SK-N-MC (cell line): ENCODE measurements around the gene NRP2.

Source experiments
- EZH2 ChIP-seq: fragments of 200-600 bp; sonication (generic); IDR thresholded peaks from one replicate; pipeline ENCODE4 v1.6.1; 2017; ENCODE audit warnings: antibody characterized with exemption
- FOXP2 ChIP-seq: optimal IDR thresholded peaks from 2 replicates; pipeline ENCODE3; 2011; ENCODE audit warnings: mild to moderate bottlenecking, moderate library complexity; ENCODE audit not compliant: insufficient read depth; ENCODE audit errors: extremely low read length, control extremely low read depth
- POLR2AphosphoS5 ChIP-seq: IDR thresholded peaks from 2 replicates; pipeline ENCODE4 v1.6.1; 2012; ENCODE audit warnings: mild to moderate bottlenecking, low read depth, low read length, borderline replicate concordance

DNA sequence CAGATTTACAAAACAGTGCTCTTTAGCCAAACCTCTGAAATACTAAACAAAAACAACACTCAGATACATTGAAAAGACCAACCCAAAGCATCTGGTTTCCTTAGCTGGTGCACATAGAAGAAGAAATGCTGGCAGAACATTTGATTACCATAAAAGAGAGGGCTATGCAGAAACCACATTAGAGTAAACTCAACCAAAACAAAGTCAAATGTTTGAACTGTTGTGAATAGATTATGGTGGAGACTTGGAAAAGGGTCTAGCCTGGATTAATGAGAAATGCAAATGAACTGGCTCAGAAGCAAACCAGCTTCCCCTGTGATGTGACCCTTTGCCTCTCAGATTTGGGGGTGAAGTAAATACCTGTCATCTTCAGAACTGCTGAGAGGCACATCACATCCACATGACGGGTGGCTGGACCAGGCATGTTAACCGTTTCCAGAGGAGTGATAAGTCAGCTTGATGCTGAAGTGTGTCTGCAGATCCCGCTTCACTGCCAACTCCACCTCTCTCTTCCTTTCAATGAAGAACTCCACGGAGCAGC is 153.0 kb downstream of the NRP2 start:
- TF ChIP-seq POLR2AphosphoS5 (no peak), EZH2 (no peak), FOXP2 (no peak)
